Measurements from ENCODE around the gene CCSAP. TPM values are rescaled to one million over a fixed set of nuclear protein-coding genes. Genes with fewer than 3 reads are reported as not detected.

CCSAP gene
- total and polyA plus RNA-seq, 2 experiments from 2014 or later, result 2.7 to 12.0 TPM

DNA sequence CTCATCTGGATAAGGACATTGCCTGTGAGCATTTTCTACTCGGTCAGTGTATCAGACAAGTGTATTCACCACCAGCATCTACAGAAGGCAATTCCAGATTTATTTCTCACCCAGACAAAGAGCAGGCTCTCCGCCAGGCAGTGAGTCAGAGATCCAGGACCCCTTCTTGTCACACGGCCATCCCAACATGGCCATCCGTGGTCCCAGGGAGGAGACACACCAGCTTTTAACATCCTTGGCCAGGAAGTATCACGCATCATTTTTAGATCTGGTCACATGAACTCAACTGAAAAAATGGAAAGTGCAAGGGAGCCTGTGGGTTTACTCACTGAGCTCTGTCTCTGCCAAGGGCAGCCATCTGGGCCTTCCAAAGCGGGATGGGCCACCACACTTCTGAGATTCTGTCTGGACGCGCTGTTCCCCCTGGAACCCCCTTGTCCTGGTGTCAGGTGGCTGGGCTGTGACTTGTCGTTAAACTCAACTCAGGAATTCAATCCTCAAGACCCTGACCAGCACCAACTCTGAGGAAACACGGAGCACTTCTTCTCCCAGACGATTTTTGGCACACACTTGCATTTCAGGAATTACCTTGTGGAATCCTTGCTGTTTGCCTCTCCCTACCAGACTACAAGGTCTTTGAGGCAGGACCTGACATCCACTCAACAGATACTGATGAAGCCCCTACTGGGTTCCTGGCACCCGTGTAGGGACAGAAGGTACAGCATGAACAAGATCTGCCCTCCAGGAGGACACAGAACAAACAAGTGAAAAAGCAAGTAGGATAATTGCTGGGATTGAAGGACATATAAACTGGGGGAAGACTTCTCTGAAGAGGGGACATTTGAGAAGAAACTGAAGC is 21.6 kb upstream of the CCSAP start:
- TF ChIP-seq EZH2phosphoT487 (IDR thresholded peaks at IDR 0.05; ENCODE audit: low read depth, severe bottlenecking, unreplicated experiment) (no peak), EZH2 (IDR thresholded peaks at IDR 0.05; ENCODE audit: borderline replicate concordance) (no peak), CTCF (IDR thresholded peaks at IDR 0.05; ENCODE audit: poor library complexity) (no peak)
- Histone ChIP-seq H3K36me3 (replicated peaks; ENCODE audit: insufficient read depth, low read depth) (no peaks in the 10 kb centered on the region), H3K4me2 (no peak overlapping the region), H3K4me3 (no peak overlapping the region), H3K27ac (no peak overlapping the region), H3K9me3 (ENCODE audit: low read depth) (no peaks in the 10 kb centered on the region), H3K9me2 (replicated peaks; ENCODE audit: insufficient read depth) (no peaks in the 10 kb centered on the region), H4K20me1 (ENCODE audit: insufficient read depth, poor library complexity, severe bottlenecking) (no peaks in the 10 kb centered on the region), H2AFZ (no peak overlapping the region), H3K79me2 (no peaks in the 10 kb centered on the region), H3K27me3 (peaks cover 8% of the 10 kb centered on the region), H3K4me1 (ENCODE audit: insufficient read depth) (no peaks in the 10 kb centered on the region)
- 86% methylated on average over 12 of the region's 12 CpGs for WGBS (ENCODE audit: low lambda C conversion rate, missing lambda C conversion rate)
- DNase-seq (ENCODE audit: low spot score), result no peak

- H3K4me1 ChIP-seq (ENCODE audit: insufficient read depth), result no peaks in the 10 kb centered on the region
- H3K4me2 ChIP-seq, result no peak overlapping the region
- no peaks in the 10 kb centered on the region for H3K9me3 ChIP-seq (ENCODE audit: low read depth)
- H3K27ac ChIP-seq, result no peak overlapping the region
- H3K79me2 ChIP-seq, result no peaks in the 10 kb centered on the region
- no peak for DNase-seq (ENCODE audit: low spot score)
- no peak overlapping the region for H3K4me3 ChIP-seq
- no peak overlapping the region for H2AFZ ChIP-seq
- TF ChIP-seq EZH2 (IDR thresholded peaks at IDR 0.05; ENCODE audit: borderline replicate concordance) (no peak), EZH2phosphoT487 (IDR thresholded peaks at IDR 0.05; ENCODE audit: low read depth, severe bottlenecking, unreplicated experiment) (no peak), CTCF (IDR thresholded peaks at IDR 0.05; ENCODE audit: poor library complexity) (no peak)
- H3K9me2 ChIP-seq (replicated peaks; ENCODE audit: insufficient read depth), result no peaks in the 10 kb centered on the region
- no peaks in the 10 kb centered on the region for H4K20me1 ChIP-seq (ENCODE audit: insufficient read depth, poor library complexity, severe bottlenecking)
- H3K27me3 ChIP-seq, result peaks cover 8% of the 10 kb centered on the region
- 83% methylated on average over 6 of the region's 6 CpGs for WGBS (ENCODE audit: low lambda C conversion rate, missing lambda C conversion rate)
- H3K36me3 ChIP-seq (replicated peaks; ENCODE audit: insufficient read depth, low read depth), result no peaks in the 10 kb centered on the region
Measured at GRCh38 chr1:229363723-229364122, 20.9 kb upstream of the CCSAP start.

GRCh38 chr1:229360420-229360819 is 17.6 kb upstream of the CCSAP start:
- no peak overlapping the region for H2AFZ ChIP-seq
- H3K27me3 ChIP-seq, result peaks cover 8% of the 10 kb centered on the region
- H3K4me2 ChIP-seq, result no peak overlapping the region
- no peaks in the 10 kb centered on the region for H3K36me3 ChIP-seq (replicated peaks; ENCODE audit: insufficient read depth, low read depth)
- H3K9me2 ChIP-seq (replicated peaks; ENCODE audit: insufficient read depth), result no peaks in the 10 kb centered on the region
- H3K4me1 ChIP-seq (ENCODE audit: insufficient read depth), result no peaks in the 10 kb centered on the region
- H4K20me1 ChIP-seq (ENCODE audit: insufficient read depth, poor library complexity, severe bottlenecking), result no peaks in the 10 kb centered on the region
- no peak for DNase-seq (ENCODE audit: low spot score)
- 64% methylated on average over 4 of the region's 4 CpGs for WGBS (ENCODE audit: low lambda C conversion rate, missing lambda C conversion rate)
- H3K79me2 ChIP-seq, result no peaks in the 10 kb centered on the region
- no peak overlapping the region for H3K27ac ChIP-seq
- TF ChIP-seq EZH2phosphoT487 (IDR thresholded peaks at IDR 0.05; ENCODE audit: low read depth, severe bottlenecking, unreplicated experiment), result no peak
- no peak for TF ChIP-seq CTCF (IDR thresholded peaks at IDR 0.05; ENCODE audit: poor library complexity)
- TF ChIP-seq EZH2 (IDR thresholded peaks at IDR 0.05; ENCODE audit: borderline replicate concordance), result no peak
- H3K9me3 ChIP-seq (ENCODE audit: low read depth), result no peaks in the 10 kb centered on the region
- no peak overlapping the region for H3K4me3 ChIP-seq
